Vagina (tissue), 2 donors: ENCODE data around the gene YBX2.

ENCODE experiments used
- POLR2A ChIP-seq, 2 donors: fragments of 450-650 bp; IDR thresholded peaks; one replicate each; pipeline ENCODE4 v1.6.1; 2017; ENCODE audit warnings: antibody characterized with exemption in 2 of 2, mild to moderate bottlenecking in 2 of 2, moderate library complexity in 2 of 2
- TF ChIP-seq, protein P1 (sequence below), 3 experiments: fragments of 450-650 bp in 2 of 3; fragments of 200-600 bp in 1 of 3; sonication (generic) in 1 of 3; IDR thresholded peaks; one replicate each; pipeline ENCODE4 v1.5.1; 2017 to 2019; ENCODE audit warnings: antibody characterized with exemption in 3 of 3, mild to moderate bottlenecking in 2 of 3, moderate library complexity in 2 of 3

DNA sequence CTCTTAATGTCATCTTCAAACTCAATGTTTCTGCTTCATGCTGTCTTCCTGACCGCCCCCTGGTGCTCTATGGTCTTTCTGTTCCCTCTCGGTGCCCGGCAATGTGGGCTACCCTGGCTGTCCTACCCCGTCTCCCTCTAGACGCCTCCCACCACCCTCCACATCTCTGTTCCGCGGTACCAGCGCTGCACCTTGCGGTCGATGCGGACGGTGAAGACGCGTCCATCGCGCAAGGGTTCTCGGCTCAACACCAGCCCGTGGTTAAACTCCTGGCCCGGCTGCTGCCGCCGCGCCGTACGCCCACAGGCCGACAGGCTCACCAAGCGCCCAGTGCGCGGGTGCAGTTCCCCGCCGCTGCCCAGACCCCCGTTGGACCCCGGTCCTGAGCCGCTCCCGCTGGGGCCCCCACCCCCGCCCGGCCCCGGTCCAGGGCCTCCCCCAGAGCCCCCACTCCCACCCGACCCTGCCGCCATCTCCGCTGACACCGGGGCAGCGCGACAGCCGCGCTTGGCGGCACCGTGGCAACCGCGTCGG, 34.5 kb upstream of the YBX2 start, which contains the start of gene NEURL4:
- TF ChIP-seq POLR2A (IDR thresholded peaks at IDR 0.05), result no peak
- TF ChIP-seq, protein P1, sequence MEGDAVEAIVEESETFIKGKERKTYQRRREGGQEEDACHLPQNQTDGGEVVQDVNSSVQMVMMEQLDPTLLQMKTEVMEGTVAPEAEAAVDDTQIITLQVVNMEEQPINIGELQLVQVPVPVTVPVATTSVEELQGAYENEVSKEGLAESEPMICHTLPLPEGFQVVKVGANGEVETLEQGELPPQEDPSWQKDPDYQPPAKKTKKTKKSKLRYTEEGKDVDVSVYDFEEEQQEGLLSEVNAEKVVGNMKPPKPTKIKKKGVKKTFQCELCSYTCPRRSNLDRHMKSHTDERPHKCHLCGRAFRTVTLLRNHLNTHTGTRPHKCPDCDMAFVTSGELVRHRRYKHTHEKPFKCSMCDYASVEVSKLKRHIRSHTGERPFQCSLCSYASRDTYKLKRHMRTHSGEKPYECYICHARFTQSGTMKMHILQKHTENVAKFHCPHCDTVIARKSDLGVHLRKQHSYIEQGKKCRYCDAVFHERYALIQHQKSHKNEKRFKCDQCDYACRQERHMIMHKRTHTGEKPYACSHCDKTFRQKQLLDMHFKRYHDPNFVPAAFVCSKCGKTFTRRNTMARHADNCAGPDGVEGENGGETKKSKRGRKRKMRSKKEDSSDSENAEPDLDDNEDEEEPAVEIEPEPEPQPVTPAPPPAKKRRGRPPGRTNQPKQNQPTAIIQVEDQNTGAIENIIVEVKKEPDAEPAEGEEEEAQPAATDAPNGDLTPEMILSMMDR (IDR thresholded peaks at IDR 0.05), result no peak
